Tibial artery (tissue), 4 donors: Measurements from ENCODE around the gene FBXL17.
"Not testable (repeated sequence)": the region's sequence is repeated elsewhere in the genome, so short reads cannot be mapped to it uniquely, and the experiment has no call there.

Experiments used
- DNase-seq, 2 donors: peaks; one replicate each; pipeline ENCODE4 v3.0.0-alpha.2; 2019
- H3K27ac ChIP-seq, 2 donors: fragments of 200-600 bp; sonication (generic) in 1 of 2; 1 replicate in 1 of 2; 2 replicates in 1 of 2; pipeline ENCODE4 v1.5.1; 2018 to 2019; ENCODE audit warnings: mild to moderate bottlenecking in 1 of 2
- H3K27me3 ChIP-seq, 2 donors: fragments of 200-600 bp; sonication (generic) in 1 of 2; one replicate each; pipeline versions ENCODE4 v1.5.1 to v1.6.0; 2016 to 2019
- H3K36me3 ChIP-seq, 3 donors: fragments of 200-600 bp; sonication (generic) in 2 of 3; one replicate each; pipeline ENCODE4 v1.5.1; 2016 to 2019; ENCODE audit warnings: mild to moderate bottlenecking in 2 of 3
- H3K4me1 ChIP-seq, 4 donors: fragments of 200-600 bp; sonication (generic) in 2 of 4; 1 replicate in 3 of 4; 2 replicates in 1 of 4; pipeline ENCODE4 v1.5.1; 2016 to 2019
- H3K4me3 ChIP-seq, 2 donors: fragments of 200-600 bp; sonication (generic) in 1 of 2; 1 replicate in 1 of 2; 2 replicates in 1 of 2; pipeline ENCODE4 v1.5.1; 2018 to 2019; ENCODE audit warnings: mild to moderate bottlenecking in 2 of 2
- H3K9me3 ChIP-seq, 3 donors: fragments of 200-600 bp; sonication (generic) in 1 of 3; one replicate each; pipeline ENCODE4 v1.5.1; 2016 to 2019
- intact Hi-C: fragments of 100-400 bp; cut with DNase I; formaldehyde crosslinking; loops from one replicate; pipeline ENCODE4 v1.15.0; 2023; ENCODE audit warnings: low total_unique reads
- TF ChIP-seq, protein P1 (sequence below), 2 experiments: fragments of 200-600 bp in 1 of 2; fragments of 450-650 bp in 1 of 2; IDR thresholded peaks; one replicate each; pipeline ENCODE4 v1.5.1; 2017 to 2019; ENCODE audit warnings: antibody characterized with exemption in 2 of 2, mild to moderate bottlenecking in 1 of 2, moderate library complexity in 1 of 2

Gene FBXL17

DNA sequence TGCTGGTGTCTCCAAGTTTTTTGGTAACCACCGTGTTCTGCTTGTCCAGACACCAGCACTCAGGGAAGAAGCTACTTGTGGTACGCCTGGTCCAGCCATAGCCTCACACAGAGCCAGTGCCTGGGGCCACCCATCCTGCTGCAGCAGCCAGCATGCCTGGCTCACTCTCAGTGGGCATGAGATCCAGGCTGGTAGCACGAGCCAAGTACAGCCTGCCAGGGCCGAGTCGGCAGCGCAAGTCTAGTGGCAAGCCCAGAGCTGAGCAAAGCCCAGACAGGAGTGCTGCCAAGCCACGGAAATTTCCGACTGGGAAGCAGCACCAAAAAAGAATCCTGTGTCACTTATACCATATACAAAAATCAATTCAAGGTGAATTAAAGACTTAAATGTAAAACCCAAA is 36.3 kb upstream of the FBXL17 start:
- no peak overlapping the region for H3K27ac ChIP-seq
- no peaks in the 10 kb centered on the region for H3K4me1 ChIP-seq
- no peaks in the 10 kb centered on the region for H3K27me3 ChIP-seq
- peak in 1 of 2 donors; percentile 71 for DNase-seq
- intact Hi-C loops, result no loop called here
- TF ChIP-seq, protein P1, sequence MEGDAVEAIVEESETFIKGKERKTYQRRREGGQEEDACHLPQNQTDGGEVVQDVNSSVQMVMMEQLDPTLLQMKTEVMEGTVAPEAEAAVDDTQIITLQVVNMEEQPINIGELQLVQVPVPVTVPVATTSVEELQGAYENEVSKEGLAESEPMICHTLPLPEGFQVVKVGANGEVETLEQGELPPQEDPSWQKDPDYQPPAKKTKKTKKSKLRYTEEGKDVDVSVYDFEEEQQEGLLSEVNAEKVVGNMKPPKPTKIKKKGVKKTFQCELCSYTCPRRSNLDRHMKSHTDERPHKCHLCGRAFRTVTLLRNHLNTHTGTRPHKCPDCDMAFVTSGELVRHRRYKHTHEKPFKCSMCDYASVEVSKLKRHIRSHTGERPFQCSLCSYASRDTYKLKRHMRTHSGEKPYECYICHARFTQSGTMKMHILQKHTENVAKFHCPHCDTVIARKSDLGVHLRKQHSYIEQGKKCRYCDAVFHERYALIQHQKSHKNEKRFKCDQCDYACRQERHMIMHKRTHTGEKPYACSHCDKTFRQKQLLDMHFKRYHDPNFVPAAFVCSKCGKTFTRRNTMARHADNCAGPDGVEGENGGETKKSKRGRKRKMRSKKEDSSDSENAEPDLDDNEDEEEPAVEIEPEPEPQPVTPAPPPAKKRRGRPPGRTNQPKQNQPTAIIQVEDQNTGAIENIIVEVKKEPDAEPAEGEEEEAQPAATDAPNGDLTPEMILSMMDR (IDR thresholded peaks at IDR 0.05), result no peak
- H3K9me3 ChIP-seq, result no peaks in the 10 kb centered on the region
- H3K36me3 ChIP-seq, result no peaks in the 10 kb centered on the region
- no peak overlapping the region for H3K4me3 ChIP-seq

DNA sequence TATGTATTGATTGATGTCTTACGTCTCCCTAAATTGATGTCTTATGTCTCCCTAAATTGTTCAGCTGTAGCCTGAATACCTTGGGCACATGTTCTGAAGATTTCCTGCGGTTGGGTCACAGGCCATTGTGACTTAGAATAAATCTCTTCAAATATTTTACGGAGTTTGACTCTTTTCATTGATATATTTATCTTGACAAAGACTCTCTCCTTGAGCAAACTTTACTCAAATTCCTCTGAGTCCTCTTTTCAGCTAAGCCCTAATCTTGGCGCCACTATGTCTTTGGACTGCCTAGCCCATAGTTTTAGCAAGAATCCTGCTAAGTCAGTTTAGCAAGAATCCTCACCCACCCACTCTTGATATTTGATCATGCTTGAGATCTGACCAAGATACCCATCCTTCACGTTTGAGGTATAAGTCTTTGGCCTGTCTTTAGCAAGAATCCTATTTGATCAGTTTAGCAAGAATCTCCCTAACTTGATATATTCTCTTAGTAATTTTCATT is 35.3 kb upstream of the FBXL17 start:
- H3K9me3 ChIP-seq, result no peaks in the 10 kb centered on the region
- no peaks in the 10 kb centered on the region for H3K27me3 ChIP-seq
- TF ChIP-seq, protein P1 (IDR thresholded peaks at IDR 0.05), result no peak
- no peaks in the 10 kb centered on the region for H3K36me3 ChIP-seq
- DNase-seq, result no peak
- no peaks in the 10 kb centered on the region for H3K4me1 ChIP-seq
- H3K4me3 ChIP-seq, result no peak overlapping the region
- intact Hi-C loops, result no loop called here
- H3K27ac ChIP-seq, result no peak overlapping the region

- no peaks in the 10 kb centered on the region for H3K4me1 ChIP-seq
- DNase-seq, result no peak
- no peaks in the 10 kb centered on the region for H3K9me3 ChIP-seq
- no peaks in the 10 kb centered on the region for H3K27me3 ChIP-seq
- no peak overlapping the region for H3K4me3 ChIP-seq
- intact Hi-C loops, result no loop called here
- no peaks in the 10 kb centered on the region for H3K36me3 ChIP-seq
- TF ChIP-seq, protein P1 (IDR thresholded peaks at IDR 0.05), result no peak
- H3K27ac ChIP-seq, result no peak overlapping the region
These were observed 33.8 kb upstream of the FBXL17 start for GRCh38 chr5:108415726-108416125.

- Histone ChIP-seq H3K4me3 (no peak overlapping the region), H3K27ac (no peak overlapping the region), H3K9me3 (no peaks in the 10 kb centered on the region), H3K36me3 (no peaks in the 10 kb centered on the region), H3K4me1 (no peaks in the 10 kb centered on the region), H3K27me3 (no peaks in the 10 kb centered on the region)
- TF ChIP-seq, protein P1 (IDR thresholded peaks at IDR 0.05), result no peak
- no peak for DNase-seq
- intact Hi-C loops, result no loop called here
These were observed 27.9 kb upstream of the FBXL17 start for GRCh38 chr5:108409786-108410185.

GRCh38 chr5:108405201-108405600 is 23.3 kb upstream of the FBXL17 start:
- H3K27me3 ChIP-seq, H3K36me3 ChIP-seq, H3K4me1 ChIP-seq, DNase-seq, H3K9me3 ChIP-seq, H3K4me3 ChIP-seq, H3K27ac ChIP-seq, intact Hi-C loops: not testable (repeated sequence)

DNA sequence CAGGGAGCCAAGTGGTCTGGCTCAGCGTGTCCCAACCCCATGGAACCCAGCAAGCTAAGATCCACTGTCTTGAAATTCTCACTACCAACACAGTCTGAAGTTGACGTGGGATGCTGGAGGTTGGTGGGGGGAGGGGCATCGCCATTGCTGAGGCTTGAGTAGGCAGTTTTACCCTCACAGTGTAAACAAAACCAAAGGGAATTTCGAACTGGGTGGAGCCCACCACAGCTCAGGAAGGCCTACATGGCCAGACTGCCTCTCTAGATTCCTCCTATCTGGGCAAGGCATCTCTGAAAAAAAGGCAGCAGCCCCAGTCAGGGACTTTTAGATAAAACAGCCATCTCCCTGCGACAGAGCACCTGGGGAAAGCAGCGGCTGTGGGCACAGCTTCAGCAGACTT is 17.1 kb upstream of the FBXL17 start:
- Histone ChIP-seq H3K4me1 (no peaks in the 10 kb centered on the region), H3K27ac (no peak overlapping the region), H3K27me3 (peaks cover 0 to 16% of the 10 kb centered on the region in 2 donors), H3K36me3 (no peaks in the 10 kb centered on the region), H3K9me3 (no peaks in the 10 kb centered on the region), H3K4me3 (no peak overlapping the region)
- TF ChIP-seq, protein P1 (IDR thresholded peaks at IDR 0.05), result no peak
- DNase-seq, result no peak
- intact Hi-C loops, result no loop called here

- intact Hi-C loops, H3K36me3 ChIP-seq, H3K4me1 ChIP-seq, H3K9me3 ChIP-seq, H3K4me3 ChIP-seq, H3K27ac ChIP-seq, DNase-seq: not testable (repeated sequence)
- H3K27me3 ChIP-seq, result peaks cover 0 to 16% of the 10 kb centered on the region in 2 donors
These were observed 14.9 kb upstream of the FBXL17 start for GRCh38 chr5:108396837-108397236.
